ENCODE results near the gene CAMK2G. TPM values are rescaled to one million over a fixed set of nuclear protein-coding genes. Genes with fewer than 3 reads are reported as not detected.

CAMK2G gene
- total RNA-seq, 3 donors from 2014 or later (not counting 1 experiment from before 2014, with no cell fraction given) = 53.6 to 73.8 (median 62.3) TPM

DNA sequence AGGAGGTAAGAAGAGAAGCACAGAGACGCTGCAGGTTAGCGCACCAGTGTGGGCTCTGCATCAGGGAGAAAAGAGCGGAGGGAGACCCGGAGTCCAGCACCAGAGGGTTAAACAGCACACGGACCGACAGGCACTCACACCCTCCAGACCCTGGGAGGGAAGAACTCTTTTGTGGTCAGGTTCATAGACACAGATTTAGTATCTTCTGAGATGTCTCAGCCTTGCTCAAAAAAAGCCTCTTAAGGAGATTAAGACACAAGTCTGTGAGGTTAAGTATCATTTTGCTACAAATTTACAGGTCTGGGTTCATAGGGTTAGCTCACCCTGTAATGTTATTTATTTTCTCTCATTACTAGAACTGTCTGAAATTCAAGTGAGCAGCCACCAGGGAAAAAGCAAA is 46.2 kb downstream of the CAMK2G start:
- ATAC-seq = no peak
- H3K27ac Mint-ChIP-seq = peak overlapping the region in 1 of 2 donors; percentile 47
- no peaks in the 10 kb centered on the region for H3K4me1 ChIP-seq (ENCODE audit: control insufficient read depth, insufficient read depth, low read length)

DNA sequence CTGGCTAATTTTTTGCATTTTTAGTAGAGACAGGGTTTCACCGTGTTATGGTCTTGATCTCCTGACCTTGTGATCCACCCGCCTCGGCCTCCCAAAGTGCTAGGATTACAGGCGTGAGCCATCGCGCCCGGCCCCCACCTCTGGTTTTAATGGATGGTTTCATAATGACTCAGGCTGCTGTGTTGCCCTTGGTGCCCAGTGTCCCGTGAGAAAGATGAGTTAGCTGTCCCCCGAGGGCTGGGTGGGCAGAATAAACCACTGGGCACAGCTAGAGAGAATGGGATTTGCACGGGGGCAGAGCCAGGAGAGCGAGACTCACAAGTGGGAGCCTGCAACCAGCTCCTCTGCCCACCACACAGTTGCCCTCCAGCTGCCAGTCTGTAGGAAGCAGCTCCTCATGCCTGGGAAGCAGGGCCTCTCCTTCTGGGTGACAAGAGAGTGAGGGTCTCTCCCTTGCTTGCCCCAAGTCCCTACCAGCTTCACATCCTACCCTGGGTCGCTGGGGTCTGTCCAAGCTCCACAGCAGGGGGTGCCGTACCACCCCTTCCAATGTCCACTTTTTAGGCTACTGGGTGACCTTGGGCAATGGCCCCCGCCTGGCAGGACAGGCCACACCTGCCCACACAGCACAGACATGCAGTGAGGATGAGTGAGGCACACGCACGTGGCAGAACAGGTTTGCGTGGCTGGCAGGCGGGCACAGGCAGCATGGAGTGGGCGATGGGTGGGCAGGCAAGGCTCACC is 46.8 kb downstream of the CAMK2G start:
- H3K9me3 ChIP-seq (ENCODE audit: control insufficient read depth, insufficient read depth, low read length) = no peaks in the 10 kb centered on the region
- H3K27me3 Mint-ChIP-seq (ENCODE audit: low read depth in 2 of 2) = no peaks in the 10 kb centered on the region
- no peak for ATAC-seq
- H3K27ac ChIP-seq (ENCODE audit: low read length) = no peak overlapping the region
- 92% methylated on average over 19 of the region's 19 CpGs for WGBS (ENCODE audit: insufficient coverage)
- no peak overlapping the region for H3K4me3 ChIP-seq (ENCODE audit: low read length)
- no peaks in the 10 kb centered on the region for H3K36me3 Mint-ChIP-seq
- no peaks in the 10 kb centered on the region for H3K4me1 ChIP-seq (ENCODE audit: control insufficient read depth, insufficient read depth, low read length)
- H3K4me3 Mint-ChIP-seq = no peak overlapping the region
- TF ChIP-seq, protein P1, sequence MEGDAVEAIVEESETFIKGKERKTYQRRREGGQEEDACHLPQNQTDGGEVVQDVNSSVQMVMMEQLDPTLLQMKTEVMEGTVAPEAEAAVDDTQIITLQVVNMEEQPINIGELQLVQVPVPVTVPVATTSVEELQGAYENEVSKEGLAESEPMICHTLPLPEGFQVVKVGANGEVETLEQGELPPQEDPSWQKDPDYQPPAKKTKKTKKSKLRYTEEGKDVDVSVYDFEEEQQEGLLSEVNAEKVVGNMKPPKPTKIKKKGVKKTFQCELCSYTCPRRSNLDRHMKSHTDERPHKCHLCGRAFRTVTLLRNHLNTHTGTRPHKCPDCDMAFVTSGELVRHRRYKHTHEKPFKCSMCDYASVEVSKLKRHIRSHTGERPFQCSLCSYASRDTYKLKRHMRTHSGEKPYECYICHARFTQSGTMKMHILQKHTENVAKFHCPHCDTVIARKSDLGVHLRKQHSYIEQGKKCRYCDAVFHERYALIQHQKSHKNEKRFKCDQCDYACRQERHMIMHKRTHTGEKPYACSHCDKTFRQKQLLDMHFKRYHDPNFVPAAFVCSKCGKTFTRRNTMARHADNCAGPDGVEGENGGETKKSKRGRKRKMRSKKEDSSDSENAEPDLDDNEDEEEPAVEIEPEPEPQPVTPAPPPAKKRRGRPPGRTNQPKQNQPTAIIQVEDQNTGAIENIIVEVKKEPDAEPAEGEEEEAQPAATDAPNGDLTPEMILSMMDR (IDR thresholded peaks at IDR 0.05) = no peak
- no peaks in the 10 kb centered on the region for H3K4me1 Mint-ChIP-seq
- no peak for DNase-seq
- H3K36me3 ChIP-seq (ENCODE audit: control insufficient read depth, insufficient read depth, low read length) = peaks cover 43% of the 10 kb centered on the region
- peak overlapping the region in 1 of 2 donors; percentile 47 for H3K27ac Mint-ChIP-seq
- H3K9me3 Mint-ChIP-seq = no peaks in the 10 kb centered on the region
- intact Hi-C loops (cut with micrococcal nuclease) = no loop called here
- no peaks in the 10 kb centered on the region for H3K27me3 ChIP-seq (ENCODE audit: control insufficient read depth, insufficient read depth, low read length)

More for the DNA sequence above, 46.2 kb downstream of the CAMK2G start:
- no peak for DNase-seq
- H3K4me3 Mint-ChIP-seq = no peak overlapping the region
- no peak overlapping the region for H3K27ac ChIP-seq (ENCODE audit: low read length)
- intact Hi-C loops (cut with micrococcal nuclease) = no loop called here
- H3K36me3 Mint-ChIP-seq = no peaks in the 10 kb centered on the region
- H3K9me3 Mint-ChIP-seq = no peaks in the 10 kb centered on the region
- 96% methylated on average over 6 of the region's 6 CpGs for WGBS (ENCODE audit: insufficient coverage)
- no peaks in the 10 kb centered on the region for H3K27me3 ChIP-seq (ENCODE audit: control insufficient read depth, insufficient read depth, low read length)
- no peak overlapping the region for H3K4me3 ChIP-seq (ENCODE audit: low read length)
- no peaks in the 10 kb centered on the region for H3K9me3 ChIP-seq (ENCODE audit: control insufficient read depth, insufficient read depth, low read length)
- TF ChIP-seq, protein P1 (IDR thresholded peaks at IDR 0.05) = no peak
- H3K36me3 ChIP-seq (ENCODE audit: control insufficient read depth, insufficient read depth, low read length) = peaks cover 39% of the 10 kb centered on the region
- no peaks in the 10 kb centered on the region for H3K4me1 Mint-ChIP-seq
- no peaks in the 10 kb centered on the region for H3K27me3 Mint-ChIP-seq (ENCODE audit: low read depth in 2 of 2)

DNA sequence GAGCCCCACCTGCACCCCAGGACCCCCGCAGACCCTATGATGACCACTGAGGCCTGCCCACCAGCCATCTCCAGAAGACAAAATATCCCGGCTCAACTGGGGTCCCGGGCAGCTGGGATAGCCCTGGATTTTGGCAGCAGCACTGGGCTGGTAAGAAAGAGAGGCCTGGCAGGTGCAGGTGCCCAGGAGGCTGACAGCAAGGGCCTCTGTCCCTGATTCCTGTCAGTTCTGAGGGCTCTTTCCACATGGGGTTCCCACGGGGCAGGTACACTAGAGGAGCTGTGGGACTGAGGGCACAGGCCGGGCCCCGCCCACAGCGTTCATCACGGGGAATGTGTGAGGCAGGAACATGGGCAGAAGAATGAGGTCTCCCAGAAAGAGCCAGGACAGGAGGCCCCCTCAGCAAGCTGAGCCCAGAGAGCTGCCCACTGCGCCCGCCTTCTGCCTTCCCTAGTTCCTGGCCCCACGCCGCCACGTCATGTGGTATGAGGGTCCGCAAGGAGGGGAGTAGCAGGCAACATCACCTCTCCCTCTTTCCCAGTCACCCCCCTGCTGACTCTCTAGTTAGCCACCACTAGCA is 50.1 kb downstream of the CAMK2G start:
- 98% methylated on average over 14 of the region's 14 CpGs for WGBS (ENCODE audit: insufficient coverage)
- DNase-seq (no peak), ATAC-seq (no peak)
- Histone ChIP-seq H3K27me3 (ENCODE audit: control insufficient read depth, insufficient read depth, low read length) (no peaks in the 10 kb centered on the region), H3K4me1 (ENCODE audit: control insufficient read depth, insufficient read depth, low read length) (no peaks in the 10 kb centered on the region), H3K27ac (ENCODE audit: low read length) (no peak overlapping the region), H3K9me3 (ENCODE audit: control insufficient read depth, insufficient read depth, low read length) (no peaks in the 10 kb centered on the region), H3K4me3 (ENCODE audit: low read length) (no peak overlapping the region), H3K36me3 (ENCODE audit: control insufficient read depth, insufficient read depth, low read length) (peaks cover 58% of the 10 kb centered on the region)
- TF ChIP-seq, protein P1 (IDR thresholded peaks at IDR 0.05) = no peak
- Mint-ChIP-seq H3K4me3 (no peak overlapping the region), H3K27ac (no peak overlapping the region), H3K27me3 (ENCODE audit: low read depth in 2 of 2) (no peaks in the 10 kb centered on the region), H3K4me1 (no peaks in the 10 kb centered on the region), H3K36me3 (no peaks in the 10 kb centered on the region), H3K9me3 (no peaks in the 10 kb centered on the region)
- intact Hi-C loops (cut with micrococcal nuclease) = no loop called here
